NCI-H2227 (cell line): ENCODE measurements around the gene PLPPR3.
A peak's percentile ranks its signal among the peaks of the same experiment; 100 is the strongest.

Source experiments
- DNase-seq: peaks from one replicate; lab custom pipeline; 2025; ENCODE audit not compliant: unreplicated experiment; lab: John Stamatoyannopoulos, UW

Gene PLPPR3

GRCh38 chr19:810077-810855, 11.5 kb downstream of the PLPPR3 start:
- no peak for DNase-seq

- DNase-seq, result no peak
Measured at GRCh38 chr19:808423-808775, 13.4 kb downstream of the PLPPR3 start.

- DNase-seq, result no peak
Measured at GRCh38 chr19:807627-808422, 13.9 kb downstream of the PLPPR3 start.

- DNase-seq, result no peak
Measured at GRCh38 chr19:806815-807421, 14.8 kb downstream of the PLPPR3 start.

- no peak for DNase-seq
Measured at GRCh38 chr19:805600-806550, 15.9 kb downstream of the PLPPR3 start.

- DNase-seq, result no peak
Measured at GRCh38 chr19:805166-805551, 16.6 kb downstream of the PLPPR3 start.

GRCh38 chr19:804419-805165, 17.2 kb downstream of the PLPPR3 start:
- no peak for DNase-seq

GRCh38 chr19:803686-804418, 17.9 kb downstream of the PLPPR3 start:
- DNase-seq, result no peak

GRCh38 chr19:803099-803561, 18.6 kb downstream of the PLPPR3 start:
- no peak for DNase-seq

GRCh38 chr19:802498-803098, 19.2 kb downstream of the PLPPR3 start:
- DNase-seq, result peak; percentile 58

GRCh38 chr19:801861-802497, 19.8 kb downstream of the PLPPR3 start:
- DNase-seq, result peak; percentile 19

- DNase-seq, result no peak
Measured at GRCh38 chr19:801030-801860, 20.5 kb downstream of the PLPPR3 start.

GRCh38 chr19:800360-801029, 21.3 kb downstream of the PLPPR3 start:
- DNase-seq, result no peak

GRCh38 chr19:799076-799881, 22.5 kb downstream of the PLPPR3 start:
- DNase-seq, result peak; percentile 26

GRCh38 chr19:798415-799075, 23.2 kb downstream of the PLPPR3 start:
- DNase-seq, result no peak
